ENCODE data around the gene PTPRA. TPM values are rescaled to one million over a fixed set of nuclear protein-coding genes. Genes with fewer than 3 reads are reported as not detected.
A peak's percentile ranks its signal among the peaks of the same experiment; 100 is the strongest.

The PTPRA gene
- total and polyA plus RNA-seq, 9 of the 15 experiments (the other 6 are each of a cell fraction or from before 2014, with no cell fraction given) = 3.4 to 80.5 (median 28.0) TPM

DNA sequence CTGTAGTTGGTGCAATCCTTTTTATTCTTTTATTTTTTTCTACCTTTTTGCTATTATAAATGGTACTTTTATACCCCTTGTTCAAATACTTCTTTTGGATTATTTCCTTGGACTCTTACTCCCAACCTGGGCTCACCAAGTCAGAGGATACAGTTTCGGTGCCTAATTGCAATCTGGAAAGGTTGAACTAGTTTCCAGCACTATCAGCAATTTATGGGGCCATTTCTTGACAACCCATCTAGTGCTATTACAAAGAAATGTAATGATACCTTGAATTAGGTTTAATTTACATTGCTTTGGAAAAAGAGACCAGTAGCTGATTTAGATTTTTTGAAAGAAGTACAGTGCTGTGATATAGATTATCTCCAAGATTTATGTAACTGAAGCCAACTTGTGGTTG, 5.2 kb downstream of the PTPRA start:
- Histone ChIP-seq H3K4me1 (replicated peaks in 1 of 2; ENCODE audit: control insufficient read depth in 2 of 2, insufficient read depth in 2 of 2, low read length in 2 of 2) (peaks cover 3 to 16% of the 10 kb centered on the region in 2 experiments; a peak in 3 of 5 replicates), H3K27me3 (ENCODE audit: control insufficient read depth in 2 of 2, insufficient read depth in 2 of 2, low read length in 2 of 2) (no peaks in the 10 kb centered on the region), H3K9me1 (ENCODE audit: control insufficient read depth, insufficient read depth, low read length) (no peaks in the 10 kb centered on the region), H3K36me3 (ENCODE audit: control insufficient read depth, insufficient read depth, low read length) (peaks cover 21% of the 10 kb centered on the region; the same call in 2 of the 3 replicates), H3K4me3 (no peak overlapping the region), H2AFZ (ENCODE audit: low read depth, low read length) (no peak overlapping the region), H3K4me2 (ENCODE audit: insufficient read depth, low read length) (no peak overlapping the region), H3K9ac (ENCODE audit: insufficient read depth in 1 of 2, low read depth in 2 of 2, low read length in 2 of 2) (no peak overlapping the region), H4K20me1 (replicated peaks; ENCODE audit: control insufficient read depth, insufficient read depth, low read length) (peaks cover 11% of the 10 kb centered on the region), H3K79me2 (ENCODE audit: control insufficient read depth, insufficient read depth, low read length) (peaks cover 87% of the 10 kb centered on the region), H3K27ac (ENCODE audit: extremely low read depth, low read depth, low read length) (no peak overlapping the region), H3K9me3 (replicated peaks; ENCODE audit: control insufficient read depth, insufficient read depth, low read depth, low read length) (no peaks in the 10 kb centered on the region)
- in situ Hi-C loops (cut with MboI) (no loop called here), intact Hi-C loops (cut with micrococcal nuclease) (no loop called here)
- no peak for TF ChIP-seq FIP1L1 (IDR thresholded peaks at IDR 0.05; ENCODE audit: low read depth, low read length, poor library complexity, severe bottlenecking)
- TF ChIP-seq ZNF316 (IDR thresholded peaks at IDR 0.05) = peak; percentile 24; the same call in 1 of the 2 replicates
- TF ChIP-seq MBD2 (IDR thresholded peaks at IDR 0.05; ENCODE audit: borderline replicate concordance, low read depth) = no peak
- TF ChIP-seq MCM2 (IDR thresholded peaks at IDR 0.05; ENCODE audit: low read depth) = no peak
- no peak for TF ChIP-seq SIN3A (IDR thresholded peaks at IDR 0.05; ENCODE audit: borderline replicate concordance in 2 of 2, control insufficient read depth in 1 of 2, low read depth in 2 of 2, low read length in 2 of 2)
- 100% methylated on average over 1 of the region's 1 CpG for WGBS (ENCODE audit: insufficient coverage, low coverage, missing lambda C conversion rate)
- FAIRE-seq = no peak
- no peak for ATAC-seq
- BruUV-seq (replicated peaks) = no TSS peak
- DNase-seq (ENCODE audit: extremely low read depth in 1 of 4, low spot score in 3 of 4) = no peak
- POLR2A ChIA-PET = interaction anchor here (1.0 to 1.7 kb wide), 3 partner anchors 10 to 162 kb away, joined by 3 to 6 read pairs (median 3); no protein-coding TSS in a partner anchor
- CTCF ChIA-PET (ENCODE audit: low intra/inter-chr PET ratio) = no interaction called here

DNA sequence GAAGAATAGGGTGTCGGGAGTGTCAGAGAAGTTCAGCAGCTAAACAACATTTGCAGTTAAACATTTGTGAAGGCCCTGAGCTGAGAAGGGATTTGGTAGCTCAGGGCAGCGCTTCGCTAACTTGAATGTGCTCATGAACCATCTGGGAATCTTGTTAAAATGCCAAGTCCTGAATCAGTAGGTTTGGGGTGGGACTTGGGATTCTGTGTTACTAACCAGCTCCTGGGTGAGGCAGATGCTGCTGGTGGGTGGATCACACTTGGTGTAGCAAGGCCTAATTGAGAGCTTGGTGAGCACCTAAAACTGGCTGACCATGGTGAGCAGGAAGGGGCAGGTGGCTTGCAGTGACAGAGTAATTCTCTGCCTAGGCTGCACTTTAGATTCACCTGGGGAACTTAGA, 5.9 kb downstream of the PTPRA start:
- H3K27ac ChIP-seq (ENCODE audit: extremely low read depth, low read depth, low read length) = no peak overlapping the region
- H3K4me3 ChIP-seq = no peak overlapping the region
- H3K9me1 ChIP-seq (ENCODE audit: control insufficient read depth, insufficient read depth, low read length) = no peaks in the 10 kb centered on the region
- POLR2A ChIA-PET = interaction anchor here (0.6 to 1.7 kb wide), 4 partner anchors 9 to 162 kb away, joined by 3 to 6 read pairs (median 4); no protein-coding TSS in a partner anchor
- H3K36me3 ChIP-seq (ENCODE audit: control insufficient read depth, insufficient read depth, low read length) = peaks cover 21% of the 10 kb centered on the region; the same call in 2 of the 3 replicates
- H4K20me1 ChIP-seq (replicated peaks; ENCODE audit: control insufficient read depth, insufficient read depth, low read length) = peaks cover 11% of the 10 kb centered on the region
- DNase-seq (ENCODE audit: extremely low read depth in 1 of 4, low spot score in 3 of 4) (no peak), ATAC-seq (no peak), FAIRE-seq (no peak)
- no peak overlapping the region for H3K4me2 ChIP-seq (ENCODE audit: insufficient read depth, low read length)
- H3K79me2 ChIP-seq (ENCODE audit: control insufficient read depth, insufficient read depth, low read length) = peaks cover 86% of the 10 kb centered on the region
- 100% methylated on average over 2 of the region's 3 CpGs for WGBS (ENCODE audit: insufficient coverage, low coverage, missing lambda C conversion rate)
- BruUV-seq (replicated peaks) = no TSS peak
- no peaks in the 10 kb centered on the region for H3K27me3 ChIP-seq (ENCODE audit: control insufficient read depth in 2 of 2, insufficient read depth in 2 of 2, low read length in 2 of 2)
- H3K9ac ChIP-seq (ENCODE audit: insufficient read depth in 1 of 2, low read depth in 2 of 2, low read length in 2 of 2) = no peak overlapping the region
- in situ Hi-C loops (cut with MboI) = no loop called here
- intact Hi-C loops (cut with micrococcal nuclease) = no loop called here
- no peak overlapping the region for H2AFZ ChIP-seq (ENCODE audit: low read depth, low read length)
- CTCF ChIA-PET (ENCODE audit: low intra/inter-chr PET ratio) = no interaction called here
- no peaks in the 10 kb centered on the region for H3K9me3 ChIP-seq (replicated peaks; ENCODE audit: control insufficient read depth, insufficient read depth, low read depth, low read length)
- H3K4me1 ChIP-seq (replicated peaks in 1 of 2; ENCODE audit: control insufficient read depth in 2 of 2, insufficient read depth in 2 of 2, low read length in 2 of 2) = peaks cover 3 to 16% of the 10 kb centered on the region in 2 experiments; a peak in 3 of 5 replicates
- TF ChIP-seq, protein P1, sequence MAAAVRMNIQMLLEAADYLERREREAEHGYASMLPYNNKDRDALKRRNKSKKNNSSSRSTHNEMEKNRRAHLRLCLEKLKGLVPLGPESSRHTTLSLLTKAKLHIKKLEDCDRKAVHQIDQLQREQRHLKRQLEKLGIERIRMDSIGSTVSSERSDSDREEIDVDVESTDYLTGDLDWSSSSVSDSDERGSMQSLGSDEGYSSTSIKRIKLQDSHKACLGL (CRISPR knock-in tag; IDR thresholded peaks at IDR 0.05; ENCODE audit: borderline replicate concordance, poor library complexity, severe bottlenecking) = no peak
- no peak for TF ChIP-seq EP300 (IDR thresholded peaks at IDR 0.05; ENCODE audit: low read length)
- TF ChIP-seq, protein P2, sequence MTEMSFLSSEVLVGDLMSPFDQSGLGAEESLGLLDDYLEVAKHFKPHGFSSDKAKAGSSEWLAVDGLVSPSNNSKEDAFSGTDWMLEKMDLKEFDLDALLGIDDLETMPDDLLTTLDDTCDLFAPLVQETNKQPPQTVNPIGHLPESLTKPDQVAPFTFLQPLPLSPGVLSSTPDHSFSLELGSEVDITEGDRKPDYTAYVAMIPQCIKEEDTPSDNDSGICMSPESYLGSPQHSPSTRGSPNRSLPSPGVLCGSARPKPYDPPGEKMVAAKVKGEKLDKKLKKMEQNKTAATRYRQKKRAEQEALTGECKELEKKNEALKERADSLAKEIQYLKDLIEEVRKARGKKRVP (CRISPR knock-in tag; IDR thresholded peaks at IDR 0.05) = no peak
- no peak for TF ChIP-seq SIRT6 (IDR thresholded peaks at IDR 0.05; ENCODE audit: low read depth, low read length)
- no peak for TF ChIP-seq FOXP1 (CRISPR knock-in tag; IDR thresholded peaks at IDR 0.05)

Data from K562 (cell line).